ENCODE measurements around the gene PAIP2.

The PAIP2 gene

DNA sequence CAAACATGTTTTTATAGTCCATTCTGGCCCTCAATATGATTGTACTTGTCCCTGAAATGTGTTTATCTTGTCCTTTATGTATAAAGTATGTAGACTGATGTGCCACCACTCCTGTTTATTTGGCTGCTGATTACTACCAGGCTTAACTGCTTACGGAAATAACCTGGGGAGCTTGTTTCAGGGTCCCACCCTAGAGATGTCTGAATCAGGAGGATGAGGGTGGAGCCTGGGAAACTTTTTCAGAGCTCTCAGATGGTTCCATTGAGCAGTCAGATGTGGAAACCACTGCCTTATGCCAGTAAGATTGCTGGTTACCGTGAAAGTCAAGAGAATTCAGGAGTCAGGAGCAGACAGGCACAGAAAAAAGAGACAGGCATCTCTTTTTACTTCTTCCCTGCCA lies 22.3 kb downstream of the PAIP2 start:
- no peak overlapping the region for H3K4me3 ChIP-seq (replicated peaks; ENCODE audit: insufficient read depth, low read length)
- TF ChIP-seq SPI1 (IDR thresholded peaks at IDR 0.05; ENCODE audit: borderline replicate concordance, low read depth) (no peak), POLR2AphosphoS5 (IDR thresholded peaks at IDR 0.05; ENCODE audit: low read depth) (no peak), CTCF (IDR thresholded peaks at IDR 0.05; ENCODE audit: insufficient read depth, low read length) (no peak)
- no peaks in the 10 kb centered on the region for H3K27me3 ChIP-seq (ENCODE audit: insufficient read depth, poor library complexity, severe bottlenecking)
- no peak overlapping the region for H3K27ac ChIP-seq (replicated peaks)
- DNase-seq (ENCODE audit: low read depth in 1 of 2, low spot score in 1 of 2), result no peak

DNA sequence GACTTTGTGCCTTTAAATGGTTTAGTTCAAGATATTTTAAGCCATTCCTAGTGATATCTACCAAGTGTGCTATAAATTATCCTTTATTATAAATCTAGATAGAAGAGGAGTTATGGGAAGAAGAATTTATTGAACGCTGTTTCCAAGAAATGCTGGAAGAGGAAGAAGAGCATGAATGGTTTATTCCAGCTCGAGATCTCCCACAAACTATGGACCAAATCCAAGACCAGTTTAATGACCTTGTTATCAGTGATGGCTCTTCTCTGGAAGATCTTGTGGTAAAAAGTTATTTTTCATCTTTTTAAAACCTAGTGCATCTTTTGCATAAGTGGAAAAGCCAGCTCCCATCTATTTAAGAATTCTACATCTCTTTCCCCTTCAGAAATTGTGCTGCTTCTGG lies 22.8 kb downstream of the PAIP2 start:
- Histone ChIP-seq H3K27ac (replicated peaks) (no peak overlapping the region), H3K4me3 (replicated peaks; ENCODE audit: insufficient read depth, low read length) (no peak overlapping the region), H3K27me3 (ENCODE audit: insufficient read depth, poor library complexity, severe bottlenecking) (no peaks in the 10 kb centered on the region)
- no peak for TF ChIP-seq POLR2AphosphoS5 (IDR thresholded peaks at IDR 0.05; ENCODE audit: low read depth)
- no peak for DNase-seq (ENCODE audit: low read depth in 1 of 2, low spot score in 1 of 2)

GRCh38 chr5:139368613-139369012 lies 27.0 kb downstream of the PAIP2 start:
- H3K27me3 ChIP-seq (ENCODE audit: insufficient read depth, poor library complexity, severe bottlenecking), result no peaks in the 10 kb centered on the region
- no peak overlapping the region for H3K4me3 ChIP-seq (replicated peaks; ENCODE audit: insufficient read depth, low read length)
- no peak for TF ChIP-seq SPI1 (IDR thresholded peaks at IDR 0.05; ENCODE audit: borderline replicate concordance, low read depth)
- H3K27ac ChIP-seq (replicated peaks), result no peak overlapping the region
- no peak for DNase-seq (ENCODE audit: low read depth in 1 of 2, low spot score in 1 of 2)

GRCh38 chr5:139369181-139369580 lies 27.5 kb downstream of the PAIP2 start:
- no peaks in the 10 kb centered on the region for H3K27me3 ChIP-seq (ENCODE audit: insufficient read depth, poor library complexity, severe bottlenecking)
- no peak overlapping the region for H3K4me3 ChIP-seq (replicated peaks; ENCODE audit: insufficient read depth, low read length)
- TF ChIP-seq CTCF (IDR thresholded peaks at IDR 0.05; ENCODE audit: insufficient read depth, low read length) (no peak), POLR2AphosphoS5 (IDR thresholded peaks at IDR 0.05; ENCODE audit: low read depth) (no peak), GABPA (IDR thresholded peaks at IDR 0.05; ENCODE audit: low read depth) (no peak), REST (IDR thresholded peaks at IDR 0.05; ENCODE audit: insufficient replicate concordance, low read depth) (no peak), SPI1 (IDR thresholded peaks at IDR 0.05; ENCODE audit: borderline replicate concordance, low read depth) (no peak)
- DNase-seq (ENCODE audit: low read depth in 1 of 2, low spot score in 1 of 2), result no peak
- no peak overlapping the region for H3K27ac ChIP-seq (replicated peaks)

DNA sequence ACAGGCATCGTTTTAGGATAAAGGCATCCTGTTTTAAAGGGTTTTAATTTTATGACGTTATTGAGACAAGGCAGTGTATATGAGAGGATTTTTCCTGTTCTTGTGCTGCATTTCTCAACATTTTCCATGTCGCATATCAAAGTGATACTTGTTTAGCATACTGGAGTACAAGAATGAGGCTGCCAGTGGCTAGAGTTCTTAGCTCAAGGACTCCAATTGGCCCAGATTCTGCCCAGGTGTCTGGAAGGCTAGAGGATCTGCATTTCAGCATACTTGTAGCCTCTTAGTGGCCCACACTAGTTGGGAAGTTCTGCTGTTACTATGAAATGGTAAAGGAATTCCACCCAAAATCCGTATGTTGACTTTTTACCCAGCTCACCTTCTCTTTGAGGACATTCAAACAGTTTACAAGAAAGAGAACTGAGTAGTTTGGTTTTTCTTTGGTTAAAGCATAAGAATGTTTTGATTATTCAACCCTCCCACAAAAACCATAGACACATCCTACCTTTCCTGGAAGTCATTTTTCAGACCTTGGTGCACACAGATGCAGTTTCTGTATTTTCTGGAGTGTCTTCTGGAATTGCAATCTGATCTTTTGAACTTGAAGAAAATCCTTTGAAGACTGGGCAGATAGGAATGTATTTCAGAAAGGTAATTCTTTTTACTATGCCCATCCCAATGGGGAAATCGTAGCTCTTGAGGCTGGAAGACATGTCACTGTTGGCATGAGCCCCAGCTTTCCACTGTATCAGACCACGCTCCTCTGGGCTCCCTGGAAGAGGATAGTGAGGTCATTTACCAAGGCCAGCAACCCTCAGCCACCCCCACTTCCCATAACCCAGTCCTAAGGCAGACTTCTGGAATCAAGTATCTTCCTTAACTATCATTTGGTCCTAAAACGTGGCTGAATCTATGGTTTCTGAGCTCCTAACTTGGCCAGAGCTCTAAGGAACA lies 30.1 kb downstream of the PAIP2 start:
- no peak for TF ChIP-seq REST (IDR thresholded peaks at IDR 0.05; ENCODE audit: insufficient replicate concordance, low read depth)
- TF ChIP-seq CTCF (IDR thresholded peaks at IDR 0.05; ENCODE audit: insufficient read depth, low read length), result no peak
- no peak for TF ChIP-seq GABPA (IDR thresholded peaks at IDR 0.05; ENCODE audit: low read depth)
- no peak for TF ChIP-seq SPI1 (IDR thresholded peaks at IDR 0.05; ENCODE audit: borderline replicate concordance, low read depth)
- TF ChIP-seq POLR2AphosphoS5 (IDR thresholded peaks at IDR 0.05; ENCODE audit: low read depth), result no peak
- H3K27me3 ChIP-seq (ENCODE audit: insufficient read depth, poor library complexity, severe bottlenecking), result no peaks in the 10 kb centered on the region
- no peak for DNase-seq (ENCODE audit: low read depth in 1 of 2, low spot score in 1 of 2)
- no peak overlapping the region for H3K4me3 ChIP-seq (replicated peaks; ENCODE audit: insufficient read depth, low read length)
- H3K27ac ChIP-seq (replicated peaks), result no peak overlapping the region
